ENCODE results near the gene TCEAL9. TPM values are rescaled to one million over a fixed set of nuclear protein-coding genes. Genes with fewer than 3 reads are reported as not detected.

The TCEAL9 gene
- total and polyA plus RNA-seq, 4 donors = 33.9 to 110 (median 71.6) TPM

DNA sequence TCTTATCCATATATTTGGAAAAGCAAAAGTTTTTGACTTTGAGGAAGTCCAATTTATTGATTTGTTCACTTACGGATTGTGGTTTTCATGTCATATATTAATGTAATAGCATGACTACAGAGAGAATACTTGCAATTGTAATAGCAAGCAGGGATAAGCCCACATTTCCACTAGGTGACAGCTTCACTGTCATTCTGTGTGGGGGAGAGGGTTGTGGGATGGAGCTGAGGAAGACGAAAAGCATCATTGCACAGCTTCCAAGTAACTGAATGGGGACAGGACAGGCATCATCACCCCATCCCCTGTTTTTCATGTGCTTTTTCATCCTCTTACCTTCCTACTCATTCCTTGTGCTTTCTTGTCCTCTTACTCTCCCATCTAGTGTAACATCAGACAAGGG lies 51.5 kb downstream of the TCEAL9 start:
- H3K9me3 ChIP-seq (ENCODE audit: control insufficient read depth in 4 of 4, insufficient read depth in 3 of 4, low read length in 3 of 4) = no peaks in the 10 kb centered on the region
- ATAC-seq (ENCODE audit: insufficient read depth, low FRiP score) = no peak
- WGBS, 2 donors = 82 to 91% methylated on average over 2 of the region's 2 CpGs
- H3K27me3 ChIP-seq (ENCODE audit: control insufficient read depth in 3 of 3, insufficient read depth in 3 of 3, low read length in 2 of 3) = peaks cover 0 to 2% (median 0%) of the 10 kb centered on the region in 3 donors
- H3K9ac ChIP-seq (ENCODE audit: insufficient read depth in 1 of 2, low read length in 2 of 2) = no peak overlapping the region
- peaks cover 0 to 3% (median 0%) of the 10 kb centered on the region in 5 donors for H3K4me1 ChIP-seq (ENCODE audit: control insufficient read depth in 5 of 5, insufficient read depth in 5 of 5, low read length in 5 of 5)
- H3K4me3 ChIP-seq = no peak overlapping the region
- no peak for DNase-seq
- H3K36me3 ChIP-seq (ENCODE audit: control insufficient read depth in 4 of 4, insufficient read depth in 4 of 4, low read length in 4 of 4) = no peaks in the 10 kb centered on the region
- no peak for TF ChIP-seq CTCF (IDR thresholded peaks at IDR 0.05; ENCODE audit: control extremely low read depth, extremely low read depth)
- no peak overlapping the region for H3K27ac ChIP-seq (ENCODE audit: low read depth in 1 of 2, low read length in 1 of 2)

Small RNAs within 50 kb of the gene (small RNA-seq; reads per million reads assigned to genes)
- gene Z92846.1 (ENCODE audit: low replicate concordance) = not detected

Other genes with a start within 250 kb of the TCEAL9 start
- gene BEX4, start 141.4 kb upstream of the TCEAL9 start, total RNA-seq = 10 to 100 TPM; 30.0 to 49.4 TPM
- 10 to 100 TPM; 34.7 to 66.6 TPM for gene BEX4, start 141.4 kb upstream of the TCEAL9 start, polyA plus RNA-seq
- gene TCEAL8, start 101.4 kb upstream of the TCEAL9 start, total RNA-seq = 10 to 100 TPM; 46.4 to 86.9 TPM
- 10 to 100 TPM; 40.7 to 55.0 TPM for gene TCEAL8, start 101.4 kb upstream of the TCEAL9 start, polyA plus RNA-seq
- gene TCEAL5, start 79.8 kb upstream of the TCEAL9 start, total RNA-seq = under 1 TPM in 1 of 2 donors, not detected in 1; 0.28 TPM
- gene TCEAL5, start 79.8 kb upstream of the TCEAL9 start, polyA plus RNA-seq = under 1 TPM; 0.03 to 0.12 TPM
- gene BEX2, start 45.5 kb upstream of the TCEAL9 start, total RNA-seq = 10 to 100 TPM; 13.9 to 22.0 TPM
- 10 to 100 TPM; 23.2 to 52.5 TPM for gene BEX2, start 45.5 kb upstream of the TCEAL9 start, polyA plus RNA-seq
- 10 to 100 TPM in 1 of 2 donors, 1 to 10 TPM in 1; 1.8 to 12.1 TPM for gene TCEAL7, start 26.3 kb upstream of the TCEAL9 start, total RNA-seq
- gene TCEAL7, start 26.3 kb upstream of the TCEAL9 start, polyA plus RNA-seq = 1 to 10 TPM; 1.3 to 2.2 TPM
- gene BEX3, start 20.0 kb downstream of the TCEAL9 start, total RNA-seq = 100 to 1,000 TPM in 1 of 2 donors, 10 to 100 TPM in 1; 97.6 to 145 TPM
- gene BEX3, start 20.0 kb downstream of the TCEAL9 start, polyA plus RNA-seq = 10 to 100 TPM; 79.7 to 95.2 TPM
- 1 to 10 TPM in 1 of 2 donors, under 1 TPM in 1; 0.37 to 1.1 TPM for gene RAB40A, start 163.0 kb downstream of the TCEAL9 start, total RNA-seq
- under 1 TPM; 0.06 to 0.12 TPM for gene RAB40A, start 163.0 kb downstream of the TCEAL9 start, polyA plus RNA-seq
- 10 to 100 TPM; 35.6 to 89.0 TPM for gene TCEAL4, start 229.0 kb downstream of the TCEAL9 start, total RNA-seq
- gene TCEAL4, start 229.0 kb downstream of the TCEAL9 start, polyA plus RNA-seq = 100 to 1,000 TPM in 1 of 2 donors, 10 to 100 TPM in 1; 83.5 to 214 TPM